ENCODE data around the gene PDX1.

The PDX1 gene

GRCh38 chr13:27970382-27971235 is 50.8 kb downstream of the PDX1 start:
- no peak for DNase-seq (ENCODE audit: low read depth in 2 of 2)

- no peak for DNase-seq (ENCODE audit: low read depth in 2 of 2)
These were observed 51.4 kb downstream of the PDX1 start for GRCh38 chr13:27971236-27971645.

- no peak for DNase-seq (ENCODE audit: low read depth in 2 of 2)
These were observed 52.1 kb downstream of the PDX1 start for GRCh38 chr13:27971776-27972477.

GRCh38 chr13:27972478-27972820 is 52.6 kb downstream of the PDX1 start:
- no peak for DNase-seq (ENCODE audit: low read depth in 2 of 2)

- DNase-seq (ENCODE audit: low read depth in 2 of 2): no peak
These were observed 53.5 kb downstream of the PDX1 start for GRCh38 chr13:27973291-27973690.

GRCh38 chr13:27973961-27974662 is 54.3 kb downstream of the PDX1 start:
- no peak for DNase-seq (ENCODE audit: low read depth in 2 of 2)

Measured in fibroblast of skin of left biceps (primary cell).